Neural progenitor cell (in vitro differentiated cells): ENCODE data around the gene LAMB1.

Source experiments
- EZH2phosphoT487 ChIP-seq: fragments of 200-600 bp; sonication (generic); IDR thresholded peaks from 2 replicates; pipeline ENCODE4 v1.6.1; 2017; ENCODE audit warnings: antibody characterized with exemption
- TF ChIP-seq, protein P1 (sequence below): fragments of 200-600 bp; sonication (generic); IDR thresholded peaks from 2 replicates; pipeline ENCODE4 v1.5.1; 2017; ENCODE audit warnings: antibody characterized with exemption, mild to moderate bottlenecking

DNA sequence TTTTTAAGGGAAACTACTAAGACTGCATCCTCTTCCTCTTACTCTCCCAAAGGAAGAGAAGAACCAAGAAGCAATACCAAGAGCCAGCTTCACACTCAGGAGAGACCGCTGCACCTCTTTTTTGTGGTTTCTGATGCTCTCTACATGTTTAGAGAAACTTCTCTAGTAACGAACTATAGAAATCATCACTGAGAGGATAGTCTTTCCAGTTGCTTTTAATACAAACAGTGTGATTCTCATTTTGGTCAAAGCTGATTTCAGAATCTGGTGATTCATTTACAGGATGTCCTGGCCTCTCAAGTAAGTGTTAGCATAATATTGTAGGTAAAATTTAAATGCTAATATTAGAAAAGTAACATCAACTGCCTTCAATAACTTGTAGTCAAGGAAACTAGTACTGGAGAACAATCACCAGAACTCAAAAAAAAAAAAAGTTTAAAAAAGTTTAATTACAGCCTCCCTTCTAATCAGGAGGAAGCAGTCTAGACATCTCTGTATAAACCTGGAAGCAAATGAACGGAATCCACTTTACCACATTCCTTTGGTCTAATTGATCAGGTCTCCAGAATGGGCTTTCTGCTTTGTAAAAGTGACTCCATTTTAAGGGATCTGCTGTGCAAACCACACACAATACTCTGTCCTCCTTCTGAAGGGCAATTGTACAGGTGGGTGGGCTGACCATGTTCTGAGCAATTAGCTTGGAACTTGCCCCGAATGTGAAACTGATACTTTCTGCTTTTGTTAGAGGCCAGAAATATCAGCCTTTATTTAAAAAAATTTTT, 3.0 kb downstream of the LAMB1 start:
- TF ChIP-seq, protein P1, sequence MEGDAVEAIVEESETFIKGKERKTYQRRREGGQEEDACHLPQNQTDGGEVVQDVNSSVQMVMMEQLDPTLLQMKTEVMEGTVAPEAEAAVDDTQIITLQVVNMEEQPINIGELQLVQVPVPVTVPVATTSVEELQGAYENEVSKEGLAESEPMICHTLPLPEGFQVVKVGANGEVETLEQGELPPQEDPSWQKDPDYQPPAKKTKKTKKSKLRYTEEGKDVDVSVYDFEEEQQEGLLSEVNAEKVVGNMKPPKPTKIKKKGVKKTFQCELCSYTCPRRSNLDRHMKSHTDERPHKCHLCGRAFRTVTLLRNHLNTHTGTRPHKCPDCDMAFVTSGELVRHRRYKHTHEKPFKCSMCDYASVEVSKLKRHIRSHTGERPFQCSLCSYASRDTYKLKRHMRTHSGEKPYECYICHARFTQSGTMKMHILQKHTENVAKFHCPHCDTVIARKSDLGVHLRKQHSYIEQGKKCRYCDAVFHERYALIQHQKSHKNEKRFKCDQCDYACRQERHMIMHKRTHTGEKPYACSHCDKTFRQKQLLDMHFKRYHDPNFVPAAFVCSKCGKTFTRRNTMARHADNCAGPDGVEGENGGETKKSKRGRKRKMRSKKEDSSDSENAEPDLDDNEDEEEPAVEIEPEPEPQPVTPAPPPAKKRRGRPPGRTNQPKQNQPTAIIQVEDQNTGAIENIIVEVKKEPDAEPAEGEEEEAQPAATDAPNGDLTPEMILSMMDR: no peak
- TF ChIP-seq EZH2phosphoT487: no peak
